WTC11 (cell line): ENCODE data around the gene SPNS2.

Source experiments
- CREB1 ChIP-seq: sonication (generic); formaldehyde crosslinking; IDR thresholded peaks from 2 replicates; pipeline ENCODE4 v1.8.0; 2023; ENCODE audit warnings: mild to moderate bottlenecking, missing genetic modification reagents
- SOX15 ChIP-seq: fragments of 250-450 bp; sonication (Bioruptor Pico); IDR thresholded peaks from 2 replicates; pipeline ENCODE4 v1.9.0; 2021; ENCODE audit warnings: mild to moderate bottlenecking
- SP1 ChIP-seq: sonication (generic); formaldehyde crosslinking; conservative IDR thresholded peaks from 2 replicates; pipeline ENCODE4 v1.8.1; 2022; ENCODE audit warnings: missing genetic modification reagents
- TP53 ChIP-seq: sonication (generic); formaldehyde crosslinking; IDR thresholded peaks from 2 replicates; pipeline ENCODE4 v1.8.1; 2023; ENCODE audit warnings: mild to moderate bottlenecking, missing genetic modification reagents
- ZNF121 ChIP-seq: sonication (generic); formaldehyde crosslinking; IDR thresholded peaks from 2 replicates; pipeline ENCODE4 v1.8.0; 2023; ENCODE audit warnings: missing genetic modification reagents
- ZNF396 ChIP-seq: fragments of 250-450 bp; sonication (Bioruptor Pico); IDR thresholded peaks from 2 replicates; pipeline ENCODE4 v1.8.0; 2021; ENCODE audit warnings: mild to moderate bottlenecking, moderate library complexity, borderline replicate concordance
- ZNF423 ChIP-seq: fragments of 250-450 bp; sonication (Bioruptor Pico); IDR thresholded peaks from 2 replicates; pipeline ENCODE4 v2.1.2; 2022; ENCODE audit warnings: mild to moderate bottlenecking, moderate library complexity
- TF ChIP-seq, protein P1 (sequence below): fragments of 200-600 bp; IDR thresholded peaks from 2 replicates; pipeline ENCODE4 v1.8.0; 2022; ENCODE audit warnings: antibody characterized with exemption
- TF ChIP-seq, protein P2 (sequence below): sonication (generic); formaldehyde crosslinking; IDR thresholded peaks from 2 replicates; pipeline ENCODE4 v1.8.0; 2022; ENCODE audit warnings: mild to moderate bottlenecking, missing genetic modification reagents
- TF ChIP-seq, protein P3 (sequence below): sonication (generic); formaldehyde crosslinking; conservative IDR thresholded peaks from 2 replicates; pipeline ENCODE4 v1.8.1; 2023; ENCODE audit warnings: mild to moderate bottlenecking, low read depth, missing genetic modification reagents, moderate library complexity
- TF ChIP-seq, protein P4 (sequence below): sonication (generic); formaldehyde crosslinking; IDR thresholded peaks from 2 replicates; pipeline ENCODE4 v1.8.1; 2022; ENCODE audit warnings: mild to moderate bottlenecking, moderate library complexity, missing genetic modification reagents

DNA sequence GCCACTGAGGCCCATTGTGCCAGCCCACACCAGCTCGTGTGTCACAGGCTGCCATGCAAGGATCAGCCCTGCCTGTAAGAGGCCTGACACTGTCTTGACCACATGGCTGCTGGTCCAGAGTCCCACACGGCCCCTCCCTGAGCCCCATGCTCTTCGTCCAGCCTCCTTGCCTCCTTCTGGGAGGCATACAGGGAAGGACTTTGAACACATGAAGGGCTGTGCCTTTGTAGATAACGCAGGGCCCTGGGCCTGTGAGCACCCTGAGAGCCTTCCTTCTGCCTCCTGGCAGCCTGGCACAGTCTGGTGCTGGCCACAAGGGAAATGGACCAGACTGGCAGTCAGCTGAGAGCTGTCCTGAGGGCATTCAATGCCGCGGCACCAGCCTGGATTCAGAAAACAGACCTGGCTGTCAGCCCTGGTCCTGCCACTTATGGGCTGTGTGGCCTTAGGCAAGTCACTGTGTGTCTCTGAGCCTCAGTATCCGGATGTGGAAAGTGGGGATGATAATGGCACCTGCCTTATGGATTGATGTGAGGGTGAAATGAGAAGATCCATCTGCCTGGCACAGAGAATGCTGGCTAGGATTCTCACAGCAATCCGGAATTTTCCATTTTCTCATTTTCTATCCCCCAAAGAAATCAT, 19.2 kb upstream of the SPNS2 start:
- TF ChIP-seq, protein P1, sequence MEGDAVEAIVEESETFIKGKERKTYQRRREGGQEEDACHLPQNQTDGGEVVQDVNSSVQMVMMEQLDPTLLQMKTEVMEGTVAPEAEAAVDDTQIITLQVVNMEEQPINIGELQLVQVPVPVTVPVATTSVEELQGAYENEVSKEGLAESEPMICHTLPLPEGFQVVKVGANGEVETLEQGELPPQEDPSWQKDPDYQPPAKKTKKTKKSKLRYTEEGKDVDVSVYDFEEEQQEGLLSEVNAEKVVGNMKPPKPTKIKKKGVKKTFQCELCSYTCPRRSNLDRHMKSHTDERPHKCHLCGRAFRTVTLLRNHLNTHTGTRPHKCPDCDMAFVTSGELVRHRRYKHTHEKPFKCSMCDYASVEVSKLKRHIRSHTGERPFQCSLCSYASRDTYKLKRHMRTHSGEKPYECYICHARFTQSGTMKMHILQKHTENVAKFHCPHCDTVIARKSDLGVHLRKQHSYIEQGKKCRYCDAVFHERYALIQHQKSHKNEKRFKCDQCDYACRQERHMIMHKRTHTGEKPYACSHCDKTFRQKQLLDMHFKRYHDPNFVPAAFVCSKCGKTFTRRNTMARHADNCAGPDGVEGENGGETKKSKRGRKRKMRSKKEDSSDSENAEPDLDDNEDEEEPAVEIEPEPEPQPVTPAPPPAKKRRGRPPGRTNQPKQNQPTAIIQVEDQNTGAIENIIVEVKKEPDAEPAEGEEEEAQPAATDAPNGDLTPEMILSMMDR, result no peak
- TF ChIP-seq SP1 (CRISPR knock-in tag) (no peak), TP53 (CRISPR knock-in tag) (no peak), ZNF396 (CRISPR knock-in tag) (no peak), ZNF121 (CRISPR knock-in tag) (no peak), SOX15 (CRISPR knock-in tag) (no peak), CREB1 (no peak), ZNF423 (CRISPR knock-in tag) (no peak)
- TF ChIP-seq, protein P2, sequence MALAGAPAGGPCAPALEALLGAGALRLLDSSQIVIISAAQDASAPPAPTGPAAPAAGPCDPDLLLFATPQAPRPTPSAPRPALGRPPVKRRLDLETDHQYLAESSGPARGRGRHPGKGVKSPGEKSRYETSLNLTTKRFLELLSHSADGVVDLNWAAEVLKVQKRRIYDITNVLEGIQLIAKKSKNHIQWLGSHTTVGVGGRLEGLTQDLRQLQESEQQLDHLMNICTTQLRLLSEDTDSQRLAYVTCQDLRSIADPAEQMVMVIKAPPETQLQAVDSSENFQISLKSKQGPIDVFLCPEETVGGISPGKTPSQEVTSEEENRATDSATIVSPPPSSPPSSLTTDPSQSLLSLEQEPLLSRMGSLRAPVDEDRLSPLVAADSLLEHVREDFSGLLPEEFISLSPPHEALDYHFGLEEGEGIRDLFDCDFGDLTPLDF (CRISPR knock-in tag), result no peak
- TF ChIP-seq, protein P3, sequence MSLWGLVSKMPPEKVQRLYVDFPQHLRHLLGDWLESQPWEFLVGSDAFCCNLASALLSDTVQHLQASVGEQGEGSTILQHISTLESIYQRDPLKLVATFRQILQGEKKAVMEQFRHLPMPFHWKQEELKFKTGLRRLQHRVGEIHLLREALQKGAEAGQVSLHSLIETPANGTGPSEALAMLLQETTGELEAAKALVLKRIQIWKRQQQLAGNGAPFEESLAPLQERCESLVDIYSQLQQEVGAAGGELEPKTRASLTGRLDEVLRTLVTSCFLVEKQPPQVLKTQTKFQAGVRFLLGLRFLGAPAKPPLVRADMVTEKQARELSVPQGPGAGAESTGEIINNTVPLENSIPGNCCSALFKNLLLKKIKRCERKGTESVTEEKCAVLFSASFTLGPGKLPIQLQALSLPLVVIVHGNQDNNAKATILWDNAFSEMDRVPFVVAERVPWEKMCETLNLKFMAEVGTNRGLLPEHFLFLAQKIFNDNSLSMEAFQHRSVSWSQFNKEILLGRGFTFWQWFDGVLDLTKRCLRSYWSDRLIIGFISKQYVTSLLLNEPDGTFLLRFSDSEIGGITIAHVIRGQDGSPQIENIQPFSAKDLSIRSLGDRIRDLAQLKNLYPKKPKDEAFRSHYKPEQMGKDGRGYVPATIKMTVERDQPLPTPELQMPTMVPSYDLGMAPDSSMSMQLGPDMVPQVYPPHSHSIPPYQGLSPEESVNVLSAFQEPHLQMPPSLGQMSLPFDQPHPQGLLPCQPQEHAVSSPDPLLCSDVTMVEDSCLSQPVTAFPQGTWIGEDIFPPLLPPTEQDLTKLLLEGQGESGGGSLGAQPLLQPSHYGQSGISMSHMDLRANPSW, result no peak
- TF ChIP-seq, protein P4, sequence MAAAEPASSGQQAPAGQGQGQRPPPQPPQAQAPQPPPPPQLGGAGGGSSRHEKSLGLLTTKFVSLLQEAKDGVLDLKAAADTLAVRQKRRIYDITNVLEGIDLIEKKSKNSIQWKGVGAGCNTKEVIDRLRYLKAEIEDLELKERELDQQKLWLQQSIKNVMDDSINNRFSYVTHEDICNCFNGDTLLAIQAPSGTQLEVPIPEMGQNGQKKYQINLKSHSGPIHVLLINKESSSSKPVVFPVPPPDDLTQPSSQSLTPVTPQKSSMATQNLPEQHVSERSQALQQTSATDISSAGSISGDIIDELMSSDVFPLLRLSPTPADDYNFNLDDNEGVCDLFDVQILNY, result no peak
